ENCODE measurements around the gene HSDL2.
"Not testable (repeated sequence)": the region's sequence is repeated elsewhere in the genome, so short reads cannot be mapped to it uniquely, and the experiment has no call there.

The HSDL2 gene

DNA sequence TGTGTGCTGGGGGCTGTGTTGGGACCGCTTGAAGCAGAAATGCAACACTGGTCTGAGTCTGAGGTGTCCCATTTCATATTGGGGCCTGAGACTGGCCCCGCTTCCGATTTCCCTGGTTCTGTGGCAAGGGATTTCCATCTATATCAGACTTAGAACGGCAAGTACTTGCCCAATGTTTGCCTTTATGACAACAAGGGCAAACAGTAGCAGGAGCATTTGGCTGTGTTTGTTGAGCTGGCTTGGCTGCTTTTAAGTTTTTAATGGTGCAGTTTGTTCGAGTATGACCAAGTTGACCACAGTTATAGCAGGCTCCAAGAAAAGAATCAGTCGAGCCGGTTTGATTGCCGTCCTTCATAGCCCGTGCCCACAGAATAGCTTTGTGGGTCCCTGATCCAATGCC, 17.0 kb downstream of the HSDL2 start:
- no peak for DNase-seq (ENCODE audit: low read depth)

- no peak for DNase-seq (ENCODE audit: low read depth)
These were observed 21.4 kb downstream of the HSDL2 start for GRCh38 chr9:112401175-112401815.

- no peak for DNase-seq (ENCODE audit: low read depth)
These were observed 23.8 kb downstream of the HSDL2 start for GRCh38 chr9:112403614-112404201.

GRCh38 chr9:112404508-112404932, 24.6 kb downstream of the HSDL2 start:
- DNase-seq (ENCODE audit: low read depth): no peak

DNA sequence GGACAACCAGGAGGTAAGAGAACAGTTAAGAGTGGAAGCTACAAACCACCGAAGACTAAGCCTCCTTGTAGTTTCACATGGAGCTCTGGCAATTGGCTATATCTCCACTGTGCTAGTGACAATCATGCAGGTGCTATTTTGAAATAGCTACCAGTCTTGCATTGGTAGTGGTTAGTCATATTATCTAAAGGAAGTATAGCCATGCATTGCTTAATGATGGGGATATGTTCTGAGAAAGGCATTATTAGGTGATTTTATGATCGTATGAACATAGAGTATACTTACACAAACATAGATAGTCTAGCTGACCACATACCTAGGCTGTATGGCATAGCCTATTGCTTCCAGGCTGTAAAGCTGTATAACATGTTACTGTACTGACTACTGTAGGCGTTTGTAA, 28.4 kb downstream of the HSDL2 start:
- DNase-seq (ENCODE audit: low read depth): no peak

- no peak for DNase-seq (ENCODE audit: low read depth)
These were observed 28.9 kb downstream of the HSDL2 start for GRCh38 chr9:112408819-112409218.

GRCh38 chr9:112409758-112410157, 29.9 kb downstream of the HSDL2 start:
- no peak for DNase-seq (ENCODE audit: low read depth)

- DNase-seq (ENCODE audit: low read depth): no peak
These were observed 31.7 kb downstream of the HSDL2 start for GRCh38 chr9:112411626-112412027.

- not testable (repeated sequence) for DNase-seq (ENCODE audit: low read depth)
These were observed 33.8 kb downstream of the HSDL2 start for GRCh38 chr9:112413728-112414127.

- no peak for DNase-seq (ENCODE audit: low read depth)
These were observed 40.3 kb downstream of the HSDL2 start for GRCh38 chr9:112420208-112420607.

DNA sequence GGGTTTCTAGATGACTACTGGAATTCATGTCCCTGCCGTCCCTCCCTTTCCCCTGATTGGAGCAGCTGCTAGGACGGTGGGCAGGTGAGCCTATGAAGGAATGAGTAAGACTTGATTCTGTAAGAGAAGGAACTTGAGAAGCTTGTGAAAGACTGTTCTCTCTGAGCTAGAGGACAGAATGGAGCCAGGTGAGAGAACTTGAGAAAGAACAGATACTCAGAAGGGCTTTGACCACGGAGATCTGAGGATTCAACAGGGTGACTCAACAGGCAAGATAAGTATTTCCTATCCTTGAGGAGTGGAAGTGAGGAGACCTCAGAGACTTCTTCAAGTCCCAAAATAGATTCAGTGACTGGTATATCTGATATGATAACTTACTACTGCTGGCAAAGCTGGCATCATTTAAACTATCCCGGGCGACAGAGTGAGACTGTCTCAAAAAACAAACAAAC, 41.9 kb downstream of the HSDL2 start:
- DNase-seq (ENCODE audit: low read depth): no peak

- no peak for DNase-seq (ENCODE audit: low read depth)
These were observed 42.7 kb downstream of the HSDL2 start for GRCh38 chr9:112422417-112423148.

GRCh38 chr9:112430006-112430522, 50.2 kb downstream of the HSDL2 start:
- DNase-seq (ENCODE audit: low read depth): no peak

DNA sequence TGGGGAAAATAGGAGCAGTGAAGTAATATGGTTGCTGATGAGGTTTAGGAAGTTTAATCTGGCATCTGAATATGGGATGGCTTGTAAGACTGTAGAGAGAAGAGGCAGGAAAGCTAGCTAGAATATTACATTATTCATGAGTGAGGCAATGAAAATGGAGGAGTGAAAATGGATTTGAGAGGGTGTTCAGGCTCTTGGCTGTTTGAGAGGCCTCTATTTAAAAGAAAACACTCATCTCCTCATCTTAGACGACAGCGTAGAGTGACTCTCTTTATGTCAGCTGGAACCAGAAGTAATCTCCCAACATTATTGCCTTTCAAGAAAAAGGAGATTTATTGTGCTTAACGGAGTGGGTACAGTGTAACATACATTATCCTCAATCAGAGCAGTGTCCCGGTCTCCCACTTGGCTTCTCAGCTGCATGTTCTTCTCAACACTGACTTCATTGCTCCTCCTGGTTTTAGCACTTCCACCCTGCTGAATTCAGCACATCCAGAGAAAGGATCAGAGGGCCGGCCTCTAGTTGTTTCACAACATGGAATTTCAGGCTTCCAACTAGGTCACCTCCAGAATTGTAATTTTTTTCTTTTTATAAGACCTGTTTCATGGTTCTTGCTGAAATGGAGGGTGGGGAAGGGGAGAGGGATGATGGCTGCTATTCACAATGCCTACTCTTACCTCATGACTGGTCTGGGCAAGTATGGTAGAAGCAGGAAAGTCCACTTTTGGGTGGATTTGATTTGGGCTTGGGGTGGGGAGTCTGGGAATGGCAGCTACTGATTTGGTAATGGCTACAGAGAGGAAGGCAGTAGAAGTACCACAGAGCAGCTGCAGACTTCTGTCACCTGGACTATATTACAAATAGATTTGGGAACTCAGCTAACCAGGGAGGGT, 53.8 kb downstream of the HSDL2 start:
- no peak for DNase-seq (ENCODE audit: low read depth)

DNA sequence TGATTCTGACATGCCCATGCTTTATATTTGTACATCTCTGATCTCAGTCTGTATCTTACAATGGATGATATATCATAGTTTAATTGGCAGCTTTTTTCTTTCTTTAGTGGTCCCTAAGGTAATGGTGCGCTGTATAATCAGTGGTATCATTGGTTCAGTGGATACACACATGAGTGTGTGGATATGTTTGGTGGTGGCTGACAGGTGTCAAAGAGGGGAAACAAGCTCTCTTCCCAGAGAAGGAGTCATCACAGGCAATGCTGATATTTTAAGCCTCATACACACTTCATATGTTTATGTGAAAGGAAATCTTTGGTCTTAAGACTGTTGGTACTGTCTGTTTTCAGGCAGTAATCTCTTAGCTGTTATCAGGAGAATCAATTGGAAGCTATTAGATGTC, 54.6 kb downstream of the HSDL2 start:
- no peak for DNase-seq (ENCODE audit: low read depth)

DNA sequence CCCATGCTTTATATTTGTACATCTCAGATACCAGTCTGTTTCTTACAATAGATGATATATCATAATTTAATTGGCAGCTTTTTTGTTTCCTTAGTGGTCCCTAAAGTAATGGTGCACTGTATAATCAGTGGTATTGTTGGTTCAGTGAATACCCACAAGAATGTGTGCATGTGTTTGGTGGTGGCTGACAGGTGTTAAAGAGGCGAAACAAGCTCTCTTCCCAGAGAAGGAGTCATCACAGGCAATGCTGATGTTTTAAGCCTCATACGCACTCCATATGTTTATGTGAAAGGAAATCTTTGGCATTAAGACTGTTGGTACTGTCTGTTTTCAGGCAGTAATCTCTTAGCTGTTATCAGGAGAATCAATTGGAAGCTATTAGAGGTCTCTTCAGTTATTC, 57.5 kb downstream of the HSDL2 start:
- no peak for DNase-seq (ENCODE audit: low read depth)

DNA sequence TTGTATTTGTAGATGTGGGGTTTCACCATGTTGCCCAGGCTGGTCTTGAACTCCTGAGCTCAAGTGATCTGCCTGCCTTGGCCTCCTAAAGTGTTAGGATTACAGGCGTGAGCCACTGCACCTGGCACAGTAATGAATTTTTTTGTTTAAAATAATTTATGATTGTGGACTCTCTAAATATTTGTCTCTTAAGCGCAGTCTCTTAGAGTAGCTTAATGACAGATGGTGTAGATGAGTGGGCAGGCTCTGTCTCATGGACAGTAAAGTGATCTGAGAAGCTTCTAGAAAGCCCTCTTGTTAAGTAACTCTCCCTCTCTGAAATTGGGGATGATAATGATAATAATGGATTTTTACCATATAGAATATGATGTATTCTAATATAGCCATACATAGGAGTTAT, 59.3 kb downstream of the HSDL2 start:
- no peak for DNase-seq (ENCODE audit: low read depth)

- no peak for DNase-seq (ENCODE audit: low read depth)
These were observed 59.9 kb downstream of the HSDL2 start for GRCh38 chr9:112439825-112440224.

- no peak for DNase-seq (ENCODE audit: low read depth)
These were observed 63.3 kb downstream of the HSDL2 start for GRCh38 chr9:112443200-112443599.

GRCh38 chr9:112443636-112444035, 63.7 kb downstream of the HSDL2 start:
- no peak for DNase-seq (ENCODE audit: low read depth)

GRCh38 chr9:112445196-112445595, 65.3 kb downstream of the HSDL2 start:
- DNase-seq (ENCODE audit: low read depth): no peak

DNA sequence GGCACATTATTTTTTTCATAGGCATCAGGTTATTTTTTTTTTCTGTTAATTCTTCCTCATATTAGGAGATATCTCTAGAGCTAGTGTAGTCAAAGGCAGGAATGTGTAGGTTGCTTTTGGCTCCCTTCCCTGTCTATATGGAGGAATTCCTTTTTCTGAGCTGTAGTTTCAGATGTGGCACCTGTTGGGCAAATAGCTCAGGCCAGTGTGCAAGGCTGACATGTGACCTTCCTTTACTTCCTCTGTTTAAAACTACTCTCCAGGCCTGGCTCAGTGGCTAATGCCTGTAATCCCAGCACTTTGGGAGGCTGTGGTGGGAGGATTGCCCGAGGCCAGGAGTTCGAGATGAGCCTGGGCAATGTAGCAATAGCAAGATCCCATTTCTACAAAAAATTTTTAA, 66.2 kb downstream of the HSDL2 start:
- no peak for DNase-seq (ENCODE audit: low read depth)

Measured in activated T-helper 9 cell treated with anti-CD3 and anti-CD28 coated beads, Interleukin-2, amount 50 U/mL, for 16 hours (primary cell).